WTC11 (cell line): Measurements from ENCODE around the gene GCAT. TPM values are rescaled to one million over a fixed set of nuclear protein-coding genes. Genes with fewer than 3 reads are reported as not detected.
A peak's percentile ranks its signal among the peaks of the same experiment; 100 is the strongest.
"Not testable (repeated sequence)": the region's sequence is repeated elsewhere in the genome, so short reads cannot be mapped to it uniquely, and the experiment has no call there.

ENCODE experiments used
- ATAC-seq: fragments of 200-7000 bp; cut with Tn5 transposase; 2 replicates; pipeline ENCODE4 v1.10.0; 2021; ENCODE audit warnings: mild to moderate bottlenecking, moderate library complexity
- CTCF ChIA-PET: fragments of 300-600 bp; sonication (Branson Sonifier 250); formaldehyde crosslinking; loops from one replicate; lab custom pipeline; 2021; ENCODE audit warnings: antibody characterized with exemption; lab: Charles Lee
- POLR2A ChIA-PET: fragments of 350-600 bp; sonication (Branson Sonifier 250); formaldehyde crosslinking; loops from one replicate; lab custom pipeline; 2021; ENCODE audit warnings: antibody characterized with exemption; lab: Charles Lee
- DNase-seq: peaks from one replicate; pipeline ENCODE4 v3.0.0; 2021; ENCODE audit warnings: low spot score
- H3K27ac Mint-ChIP-seq: 2 replicates; pipeline ENCODE4 v1.8.0; 2021; ENCODE audit warnings: mixed read lengths
- H3K27me3 Mint-ChIP-seq: 2 replicates; pipeline ENCODE4 v1.8.0; 2021; ENCODE audit warnings: low read depth, mild to moderate bottlenecking, moderate library complexity, mixed read lengths
- H3K36me3 Mint-ChIP-seq: 2 replicates; pipeline ENCODE4 v1.8.0; 2021; ENCODE audit warnings: mixed read lengths
- H3K4me1 Mint-ChIP-seq: 2 replicates; pipeline ENCODE4 v1.8.0; 2022; ENCODE audit warnings: mixed read lengths
- H3K4me3 Mint-ChIP-seq: 2 replicates; pipeline ENCODE4 v1.8.0; 2021; ENCODE audit warnings: mild to moderate bottlenecking, moderate library complexity, mixed read lengths
- H3K9me3 Mint-ChIP-seq: 2 replicates; pipeline ENCODE4 v1.8.0; 2021; ENCODE audit warnings: mixed read lengths
- ATF1 ChIP-seq: sonication (generic); formaldehyde crosslinking; IDR thresholded peaks from 2 replicates; pipeline ENCODE4 v1.8.1; 2023; ENCODE audit warnings: mild to moderate bottlenecking, moderate library complexity, missing genetic modification reagents
- ATF6 ChIP-seq: sonication (generic); formaldehyde crosslinking; IDR thresholded peaks from 2 replicates; pipeline ENCODE4 v1.8.1; 2023; ENCODE audit warnings: mild to moderate bottlenecking, missing genetic modification reagents
- E2F5 ChIP-seq: sonication (generic); formaldehyde crosslinking; IDR thresholded peaks from 2 replicates; pipeline ENCODE4 v1.8.1; 2022; ENCODE audit warnings: mild to moderate bottlenecking, moderate library complexity, missing genetic modification reagents
- ETV6 ChIP-seq: sonication (generic); formaldehyde crosslinking; IDR thresholded peaks from 2 replicates; pipeline ENCODE4 v1.8.1; 2022; ENCODE audit warnings: mild to moderate bottlenecking, missing genetic modification reagents
- FOXK1 ChIP-seq: sonication (generic); formaldehyde crosslinking; IDR thresholded peaks from 2 replicates; pipeline ENCODE4 v1.8.0; 2022; ENCODE audit warnings: mild to moderate bottlenecking, moderate library complexity, missing genetic modification reagents
- FOXP1 ChIP-seq: sonication (generic); formaldehyde crosslinking; IDR thresholded peaks from 2 replicates; pipeline ENCODE4 v1.8.0; 2022; ENCODE audit warnings: missing genetic modification reagents, mild to moderate bottlenecking, moderate library complexity, borderline replicate concordance
- KAT7 ChIP-seq: sonication (generic); formaldehyde crosslinking; IDR thresholded peaks from 2 replicates; pipeline ENCODE4 v1.8.1; 2023; ENCODE audit warnings: missing genetic modification reagents, mild to moderate bottlenecking, borderline replicate concordance
- MAX ChIP-seq: sonication (generic); formaldehyde crosslinking; IDR thresholded peaks from 2 replicates; pipeline ENCODE4 v1.8.0; 2022; ENCODE audit warnings: mild to moderate bottlenecking, missing genetic modification reagents
- MYBL2 ChIP-seq: sonication (generic); formaldehyde crosslinking; IDR thresholded peaks from 2 replicates; pipeline ENCODE4 v1.8.1; 2023; ENCODE audit warnings: mild to moderate bottlenecking, moderate library complexity, missing genetic modification reagents
- NR3C1 ChIP-seq: sonication (generic); formaldehyde crosslinking; conservative IDR thresholded peaks from 2 replicates; pipeline ENCODE4 v1.8.1; 2023; ENCODE audit warnings: low read depth, mild to moderate bottlenecking, missing genetic modification reagents
- OVOL2 ChIP-seq: fragments of 250-450 bp; sonication (Bioruptor Pico); IDR thresholded peaks from 2 replicates; pipeline ENCODE4 v1.9.0; 2021; ENCODE audit warnings: mild to moderate bottlenecking, borderline replicate concordance
- SOX15 ChIP-seq: fragments of 250-450 bp; sonication (Bioruptor Pico); IDR thresholded peaks from 2 replicates; pipeline ENCODE4 v1.9.0; 2021; ENCODE audit warnings: mild to moderate bottlenecking
- SP1 ChIP-seq: sonication (generic); formaldehyde crosslinking; conservative IDR thresholded peaks from 2 replicates; pipeline ENCODE4 v1.8.1; 2022; ENCODE audit warnings: missing genetic modification reagents
- TEAD4 ChIP-seq: sonication (generic); formaldehyde crosslinking; IDR thresholded peaks from 2 replicates; pipeline ENCODE4 v1.8.0; 2022; ENCODE audit warnings: mild to moderate bottlenecking, missing genetic modification reagents
- USF1 ChIP-seq: sonication (generic); formaldehyde crosslinking; IDR thresholded peaks from 2 replicates; pipeline ENCODE4 v1.8.0; 2022; ENCODE audit warnings: mild to moderate bottlenecking, missing genetic modification reagents
- USF2 ChIP-seq: sonication (generic); formaldehyde crosslinking; IDR thresholded peaks from 2 replicates; pipeline ENCODE4 v1.8.1; 2023; ENCODE audit warnings: mild to moderate bottlenecking, missing genetic modification reagents, moderate library complexity
- ZNF232 ChIP-seq: sonication (generic); formaldehyde crosslinking; IDR thresholded peaks from 2 replicates; pipeline ENCODE4 v1.8.0; 2022; ENCODE audit warnings: mild to moderate bottlenecking, missing genetic modification reagents
- ZNF317 ChIP-seq: sonication (generic); formaldehyde crosslinking; IDR thresholded peaks from 2 replicates; pipeline ENCODE4 v1.8.1; 2023; ENCODE audit warnings: low read depth, mild to moderate bottlenecking, moderate library complexity, missing genetic modification reagents, borderline replicate concordance
- total RNA-seq: library from RNA; stranded (reverse); gene quantifications from 3 replicates; pipeline ENCODE4 v1.2.3, GENCODE V29; 2021

The GCAT gene
- total RNA-seq, 1 experiment from 2014 or later: 33.0 TPM

- TF ChIP-seq KAT7: no peak
- no peak for TF ChIP-seq ATF6
- no peak for TF ChIP-seq ATF1 (CRISPR knock-in tag)
- no peak for TF ChIP-seq MAX
- TF ChIP-seq OVOL2 (CRISPR knock-in tag): no peak
- TF ChIP-seq MYBL2 (CRISPR knock-in tag): no peak
- TF ChIP-seq, all 79 proteins: peak for 0
Measured at GRCh38 chr22:37797874-37798500, 9.7 kb upstream of the GCAT start (continued).

GRCh38 chr22:37799979-37800378 is 7.8 kb upstream of the GCAT start:
- not testable (repeated sequence) for ATAC-seq, DNase-seq, H3K4me3 Mint-ChIP-seq, H3K36me3 Mint-ChIP-seq, H3K9me3 Mint-ChIP-seq, H3K27ac Mint-ChIP-seq
- ChIA-PET CTCF (interaction anchor here (0.7 kb wide), 1 partner anchor 18 kb away, joined by 6 read pairs; no protein-coding TSS in a partner anchor), POLR2A (interaction anchor here (0.6 kb wide), 1 partner anchor 1723 kb away, joined by 6 read pairs; no protein-coding TSS in a partner anchor)
- Mint-ChIP-seq H3K27me3 (peaks cover 87% of the 10 kb centered on the region), H3K4me1 (peaks cover 14% of the 10 kb centered on the region)

- CTCF ChIA-PET: interaction anchor here (1.1 to 2.7 kb wide), 5 partner anchors 9 to 144 kb away, joined by 4 to 10 read pairs (median 4); partner anchors contain the start of gene PDXP
- peaks cover 30% of the 10 kb centered on the region for H3K4me1 Mint-ChIP-seq
- H3K36me3 Mint-ChIP-seq: no peaks in the 10 kb centered on the region
- H3K27me3 Mint-ChIP-seq: peaks cover 86% of the 10 kb centered on the region
- ATAC-seq (no peak), DNase-seq (no peak)
- no peak for TF ChIP-seq SOX15 (CRISPR knock-in tag)
- peak; percentile 55; the same call in 1 of the 2 replicates for TF ChIP-seq USF1
- TF ChIP-seq KAT7: no peak
- no peak for TF ChIP-seq FOXK1
- 0 out of 2 replicates have a peak, but pooled peaks have one; percentile 18 for TF ChIP-seq ETV6
- TF ChIP-seq USF2 (CRISPR knock-in tag): peak; percentile 70
- no peak for TF ChIP-seq TEAD4
- H3K9me3 Mint-ChIP-seq: no peaks in the 10 kb centered on the region
- POLR2A ChIA-PET: no interaction called here
- H3K4me3 Mint-ChIP-seq: peak overlapping the region; percentile 76
- H3K27ac Mint-ChIP-seq: no peak overlapping the region
Measured at GRCh38 chr22:37801946-37802309, 5.8 kb upstream of the GCAT start.

GRCh38 chr22:37802310-37803194 is 5.2 kb upstream of the GCAT start:
- ATAC-seq: peak; percentile 59
- H3K36me3 Mint-ChIP-seq: no peaks in the 10 kb centered on the region

More at GRCh38 chr22:37802310-37803194, 5.2 kb upstream of the GCAT start:
- CTCF ChIA-PET: interaction anchor here (1.0 to 2.7 kb wide), 9 partner anchors 10 to 194 kb away, joined by 3 to 10 read pairs (median 4); partner anchors contain the start of genes GGA1 and PDXP
- Mint-ChIP-seq H3K4me3 (peak overlapping the region; percentile 81), H3K27ac (no peak overlapping the region), H3K4me1 (peaks cover 30% of the 10 kb centered on the region), H3K27me3 (peaks cover 82% of the 10 kb centered on the region), H3K9me3 (no peaks in the 10 kb centered on the region)
- peak; percentile 79 for DNase-seq
- TF ChIP-seq NR3C1 (0 out of 2 replicates have a peak, but pooled peaks have one; percentile 52), SP1 (CRISPR knock-in tag) (peak; percentile 41; the same call in 1 of the 2 replicates), ZNF232 (CRISPR knock-in tag) (no peak), ZNF317 (CRISPR knock-in tag) (no peak), E2F5 (0 out of 2 replicates have a peak, but pooled peaks have one; percentile 44), FOXP1 (CRISPR knock-in tag) (peak; percentile 45; the same call in 1 of the 2 replicates), USF2 (CRISPR knock-in tag) (peak; percentile 9)
- POLR2A ChIA-PET: interaction anchor here (0.6 kb wide), 1 partner anchor 484 kb away, joined by 3 read pairs; no protein-coding TSS in a partner anchor
